Measurements from ENCODE around the gene PTRH2. TPM values are rescaled to one million over a fixed set of nuclear protein-coding genes. Genes with fewer than 3 reads are reported as not detected.
"Not testable (repeated sequence)": the region's sequence is repeated elsewhere in the genome, so short reads cannot be mapped to it uniquely, and the experiment has no call there.

Gene PTRH2
- total RNA-seq = 34.0 and 37.4 TPM in 2 replicates

DNA sequence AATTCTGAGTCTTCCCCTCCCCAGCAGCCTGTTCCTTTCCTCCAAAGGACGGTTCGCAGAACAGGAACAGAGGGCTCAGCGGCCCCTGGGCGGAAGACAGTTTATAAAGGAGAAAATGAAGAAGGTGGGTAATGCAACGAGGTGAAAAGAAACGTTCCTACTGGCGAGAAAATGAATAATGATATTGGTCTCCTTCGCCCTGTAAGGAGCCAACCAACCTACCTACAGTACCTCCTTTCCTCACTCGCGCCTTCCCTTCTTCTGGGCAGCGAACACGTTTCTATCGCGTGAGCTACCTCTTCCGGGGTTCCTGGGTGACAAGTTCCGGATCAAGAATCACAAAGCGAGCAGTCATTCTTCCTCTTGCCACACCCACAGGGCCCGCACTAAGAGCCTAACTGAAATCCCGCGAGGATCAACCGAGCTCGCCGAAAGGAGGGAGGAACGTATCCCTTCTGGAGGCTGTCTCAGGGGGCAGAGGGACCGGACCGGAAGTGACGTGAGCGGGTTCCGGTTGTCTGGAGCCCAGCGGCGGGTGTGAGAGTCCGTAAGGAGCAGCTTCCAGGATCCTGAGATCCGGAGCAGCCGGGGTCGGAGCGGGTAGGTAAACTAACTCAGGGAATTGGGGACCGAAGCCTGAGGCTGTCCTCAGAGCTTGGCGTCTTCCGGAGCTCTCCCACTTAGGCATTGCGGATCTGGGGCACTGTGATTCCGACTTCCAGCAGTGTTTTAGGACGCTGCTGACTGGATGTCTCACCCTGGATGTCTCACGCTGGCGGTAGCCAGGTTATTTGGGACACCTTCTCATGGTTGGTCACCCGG, at the start of gene PTRH2, which contains the start of gene VMP1:
Gene PTRH2 (minus strand): TSS at position 282 of the 822 bp plus-strand sequence. CDS start 9,452 bp downstream, outside the sequence.
Gene VMP1 (plus strand): TSS at position 506 of the 822 bp plus-strand sequence. CDS start 23,793 bp downstream, outside the sequence.
- Histone ChIP-seq H3K36me3 (ENCODE audit: control insufficient read depth, insufficient read depth, low read length) (no peaks in the 10 kb centered on the region), H3K4me3 (ENCODE audit: low read depth, low read length) (peak within 1 kb of the TSS; percentile 78), H3K27me3 (ENCODE audit: control insufficient read depth, insufficient read depth, low read length) (no peaks in the 10 kb centered on the region)
- TF ChIP-seq, protein P1, sequence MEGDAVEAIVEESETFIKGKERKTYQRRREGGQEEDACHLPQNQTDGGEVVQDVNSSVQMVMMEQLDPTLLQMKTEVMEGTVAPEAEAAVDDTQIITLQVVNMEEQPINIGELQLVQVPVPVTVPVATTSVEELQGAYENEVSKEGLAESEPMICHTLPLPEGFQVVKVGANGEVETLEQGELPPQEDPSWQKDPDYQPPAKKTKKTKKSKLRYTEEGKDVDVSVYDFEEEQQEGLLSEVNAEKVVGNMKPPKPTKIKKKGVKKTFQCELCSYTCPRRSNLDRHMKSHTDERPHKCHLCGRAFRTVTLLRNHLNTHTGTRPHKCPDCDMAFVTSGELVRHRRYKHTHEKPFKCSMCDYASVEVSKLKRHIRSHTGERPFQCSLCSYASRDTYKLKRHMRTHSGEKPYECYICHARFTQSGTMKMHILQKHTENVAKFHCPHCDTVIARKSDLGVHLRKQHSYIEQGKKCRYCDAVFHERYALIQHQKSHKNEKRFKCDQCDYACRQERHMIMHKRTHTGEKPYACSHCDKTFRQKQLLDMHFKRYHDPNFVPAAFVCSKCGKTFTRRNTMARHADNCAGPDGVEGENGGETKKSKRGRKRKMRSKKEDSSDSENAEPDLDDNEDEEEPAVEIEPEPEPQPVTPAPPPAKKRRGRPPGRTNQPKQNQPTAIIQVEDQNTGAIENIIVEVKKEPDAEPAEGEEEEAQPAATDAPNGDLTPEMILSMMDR (IDR thresholded peaks at IDR 0.05; ENCODE audit: insufficient read depth, low read length, severe bottlenecking) = no peak
- peak; percentile 99 for DNase-seq (ENCODE audit: low read depth)
- FAIRE-seq = peak; percentile 89

DNA sequence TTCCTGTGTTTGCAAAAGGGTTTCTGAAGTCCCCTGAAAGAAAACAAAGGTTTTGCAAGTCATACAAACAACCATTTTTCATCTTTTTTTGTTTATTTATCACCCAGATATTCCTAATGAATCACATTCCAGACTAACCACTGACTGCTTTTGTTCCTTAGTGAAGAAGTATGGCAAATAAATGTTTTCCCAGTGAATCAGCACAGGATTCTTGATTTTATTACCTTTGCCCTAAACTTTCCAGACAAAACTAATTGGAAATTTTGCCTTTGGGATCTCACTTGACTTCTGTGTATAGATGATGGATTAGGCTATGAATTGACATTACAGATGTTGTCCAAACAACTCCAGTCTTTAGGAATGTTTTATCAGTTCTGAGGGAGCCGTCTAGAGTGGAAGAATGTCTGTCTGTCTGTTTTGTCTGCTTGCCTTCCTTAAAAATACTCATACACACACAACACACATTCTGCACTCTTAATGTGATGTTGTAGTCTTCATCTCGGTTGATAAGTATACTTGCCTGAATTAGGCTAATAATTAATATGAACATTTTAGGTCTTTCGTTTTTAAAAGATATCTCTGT, 49.1 kb upstream of the PTRH2 start:
- Histone ChIP-seq H3K27me3 (ENCODE audit: control insufficient read depth, insufficient read depth, low read length) (no peaks in the 10 kb centered on the region), H3K36me3 (ENCODE audit: control insufficient read depth, insufficient read depth, low read length) (no peaks in the 10 kb centered on the region), H3K4me3 (ENCODE audit: low read depth, low read length) (no peak overlapping the region)
- TF ChIP-seq, protein P1 (IDR thresholded peaks at IDR 0.05; ENCODE audit: insufficient read depth, low read length, severe bottlenecking) = no peak
- DNase-seq (ENCODE audit: low read depth) (peak; percentile 93), FAIRE-seq (no peak)

DNA sequence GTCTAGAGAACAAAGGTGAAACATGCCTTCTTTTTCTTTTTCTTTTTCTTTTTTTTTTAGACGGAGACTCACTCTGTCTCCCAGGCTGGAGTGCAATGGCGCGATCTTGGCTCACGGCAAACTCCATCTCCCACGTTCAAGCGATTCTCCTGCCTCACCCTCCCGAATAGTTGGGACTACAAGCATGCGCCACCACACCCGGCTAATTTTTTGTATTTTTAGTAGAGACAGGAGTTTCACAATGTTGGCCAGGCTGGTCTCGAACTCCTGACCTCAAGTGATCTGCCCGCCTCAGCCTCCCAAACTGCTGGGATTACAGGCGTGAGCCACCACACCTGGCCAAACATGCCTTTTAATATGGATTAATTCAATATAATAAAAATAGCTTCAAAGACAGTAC, 47.8 kb upstream of the PTRH2 start:
- FAIRE-seq; H3K36me3 ChIP-seq (ENCODE audit: control insufficient read depth, insufficient read depth, low read length); H3K27me3 ChIP-seq (ENCODE audit: control insufficient read depth, insufficient read depth, low read length): not testable (repeated sequence)

DNA sequence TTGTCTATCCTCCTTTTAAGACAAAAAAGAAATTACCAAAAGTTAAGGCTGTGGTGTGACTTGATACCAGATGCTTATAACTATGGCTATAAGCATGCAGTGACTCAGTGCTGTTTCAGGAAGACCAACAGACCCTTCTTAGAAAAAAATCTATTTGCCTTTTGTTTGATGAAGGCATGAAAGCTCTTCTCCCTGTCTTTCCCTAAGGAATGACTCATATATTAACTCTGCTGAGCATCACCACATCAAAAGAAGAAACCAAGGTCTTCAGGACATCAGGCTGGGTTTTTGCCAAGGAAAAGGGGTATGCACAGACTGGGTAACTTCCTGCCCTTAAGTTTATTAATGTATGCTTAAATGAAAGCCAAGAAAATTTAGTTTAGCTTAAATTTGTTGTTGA, 47.3 kb upstream of the PTRH2 start:
- TF ChIP-seq, protein P1 (IDR thresholded peaks at IDR 0.05; ENCODE audit: insufficient read depth, low read length, severe bottlenecking) = no peak
- Histone ChIP-seq H3K27me3 (ENCODE audit: control insufficient read depth, insufficient read depth, low read length) (no peaks in the 10 kb centered on the region), H3K36me3 (ENCODE audit: control insufficient read depth, insufficient read depth, low read length) (no peaks in the 10 kb centered on the region), H3K4me3 (ENCODE audit: low read depth, low read length) (no peak overlapping the region)
- peak; percentile 98 for DNase-seq (ENCODE audit: low read depth)
- no peak for FAIRE-seq

More for the DNA sequence above, 47.8 kb upstream of the PTRH2 start:
- H3K4me3 ChIP-seq (ENCODE audit: low read depth, low read length); DNase-seq (ENCODE audit: low read depth): not testable (repeated sequence)

DNA sequence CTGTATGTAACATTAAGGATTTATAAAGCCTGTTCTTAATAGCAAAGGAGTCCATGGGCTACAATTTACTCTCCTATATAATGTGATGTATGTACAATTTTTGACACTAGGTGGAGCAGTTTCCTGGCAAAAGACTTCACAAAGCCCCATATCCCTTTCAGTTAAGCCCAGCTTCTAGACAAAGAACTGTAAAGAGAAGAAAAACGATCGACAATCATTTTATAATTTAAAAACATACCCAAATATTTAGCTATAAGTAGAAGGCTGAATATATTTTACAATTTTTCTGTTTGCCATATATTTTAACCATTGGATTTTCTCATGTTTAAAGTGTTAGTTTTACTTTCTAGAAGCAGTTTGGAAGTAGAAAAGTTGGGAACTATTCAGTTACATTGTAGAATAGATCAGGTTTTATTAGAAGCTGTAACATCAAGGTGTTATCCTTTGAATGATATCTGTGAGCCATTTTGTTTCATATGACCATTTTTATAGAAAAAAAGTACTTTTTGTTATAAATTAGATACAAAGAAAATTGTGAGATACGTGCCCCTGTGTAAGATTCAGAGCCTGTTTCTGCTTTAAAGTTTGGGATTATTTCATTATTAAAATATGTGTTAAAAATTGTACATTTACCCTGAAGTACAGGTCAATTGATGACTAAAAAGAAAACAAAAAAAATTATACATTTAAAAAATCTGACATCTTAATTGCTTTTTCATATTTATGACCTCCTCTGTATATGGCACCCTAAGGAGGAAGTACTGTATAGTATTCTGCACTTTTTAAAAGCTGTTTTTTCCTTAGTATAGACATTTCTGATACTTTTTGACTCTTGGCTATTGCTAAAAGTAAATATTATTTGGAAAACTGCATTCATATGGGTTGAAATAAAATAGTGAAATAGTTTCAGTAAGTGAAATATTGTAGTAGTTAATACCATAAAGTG, 46.6 kb upstream of the PTRH2 start:
- DNase-seq (ENCODE audit: low read depth) = peak; percentile 91
- FAIRE-seq = no peak
- Histone ChIP-seq H3K36me3 (ENCODE audit: control insufficient read depth, insufficient read depth, low read length) (no peaks in the 10 kb centered on the region), H3K27me3 (ENCODE audit: control insufficient read depth, insufficient read depth, low read length) (no peaks in the 10 kb centered on the region), H3K4me3 (ENCODE audit: low read depth, low read length) (no peak overlapping the region)
- TF ChIP-seq, protein P1 (IDR thresholded peaks at IDR 0.05; ENCODE audit: insufficient read depth, low read length, severe bottlenecking) = peak; percentile 46
